Esophagus muscularis mucosa (tissue), 4 donors: ENCODE data around the gene NCF4. TPM values are rescaled to one million over a fixed set of nuclear protein-coding genes. Genes with fewer than 3 reads are reported as not detected.

ENCODE experiments used
- DNase-seq: peaks from one replicate; pipeline ENCODE4 v3.0.0-alpha.2; 2017; ENCODE audit errors: extremely low spot score
- H3K27ac ChIP-seq, 4 donors: fragments of 200-600 bp; sonication (generic); replicated peaks in 1 of 4; 1 replicate in 3 of 4; 2 replicates in 1 of 4; pipeline ENCODE4 v1.5.1; 2016 to 2019; ENCODE audit warnings: mild to moderate bottlenecking in 1 of 4
- H3K27me3 ChIP-seq, 4 donors: fragments of 200-600 bp; sonication (generic); one replicate each; pipeline versions ENCODE4 v1.5.1 to v1.6.0; 2016 to 2019
- H3K36me3 ChIP-seq, 4 donors: fragments of 200-600 bp; sonication (generic); one replicate each; pipeline ENCODE4 v1.5.1; 2016 to 2019
- H3K4me1 ChIP-seq, 4 donors: fragments of 200-600 bp; sonication (generic); one replicate each; pipeline ENCODE4 v1.5.1; 2016 to 2019
- H3K4me3 ChIP-seq, 4 donors: fragments of 200-600 bp; sonication (generic); 1 replicate in 2 of 4; 2 replicates in 2 of 4; pipeline ENCODE4 v1.5.1; 2016 to 2019; ENCODE audit warnings: mild to moderate bottlenecking in 4 of 4, moderate library complexity in 1 of 4
- H3K9me3 ChIP-seq, 4 donors: fragments of 200-600 bp; sonication (generic); 1 replicate in 3 of 4; 2 replicates in 1 of 4; pipeline ENCODE4 v1.5.1; 2016 to 2019
- EP300 ChIP-seq: sonication (generic); formaldehyde crosslinking; IDR thresholded peaks from one replicate; pipeline ENCODE4 v1.6.1; 2017; ENCODE audit warnings: antibody characterized with exemption
- POLR2A ChIP-seq: fragments of 450-650 bp; IDR thresholded peaks from one replicate; pipeline ENCODE4 v1.6.1; 2017; ENCODE audit warnings: antibody characterized with exemption, moderate library complexity, mild to moderate bottlenecking, low read depth
- POLR2AphosphoS5 ChIP-seq, 2 donors: sonication (generic); formaldehyde crosslinking; IDR thresholded peaks; one replicate each; pipeline ENCODE4 v1.6.1; 2017; ENCODE audit warnings: antibody characterized with exemption in 2 of 2
- WGBS: methylation state at CpG from one replicate; pipeline ENCODE4 v1.1.5; 2018; 5-methylcytosine and 5-hydroxymethylcytosine counted together
- intact Hi-C: fragments of 100-400 bp; cut with DNase I; formaldehyde crosslinking; loops from one replicate; pipeline ENCODE4 v1.15.1; 2023
- total RNA-seq, 4 donors: library from RNA; depleted of rRNA; stranded (reverse); fragments of >200 nt; gene quantifications; one replicate each; pipeline versions ENCODE4 v1.1.0 to v1.2.1, GENCODE V29; 2016
- TF ChIP-seq, protein P1 (sequence below), 3 experiments: fragments of 200-600 bp in 2 of 3; fragments of 450-650 bp in 1 of 3; sonication (generic) in 2 of 3; IDR thresholded peaks; one replicate each; pipeline ENCODE4 v1.5.1; 2017 to 2019; ENCODE audit warnings: antibody characterized with exemption in 3 of 3, mild to moderate bottlenecking in 2 of 3, moderate library complexity in 1 of 3

NCF4 gene
- total RNA-seq, 4 donors from 2014 or later: 8.4 to 26.0 (median 14.2) TPM

DNA sequence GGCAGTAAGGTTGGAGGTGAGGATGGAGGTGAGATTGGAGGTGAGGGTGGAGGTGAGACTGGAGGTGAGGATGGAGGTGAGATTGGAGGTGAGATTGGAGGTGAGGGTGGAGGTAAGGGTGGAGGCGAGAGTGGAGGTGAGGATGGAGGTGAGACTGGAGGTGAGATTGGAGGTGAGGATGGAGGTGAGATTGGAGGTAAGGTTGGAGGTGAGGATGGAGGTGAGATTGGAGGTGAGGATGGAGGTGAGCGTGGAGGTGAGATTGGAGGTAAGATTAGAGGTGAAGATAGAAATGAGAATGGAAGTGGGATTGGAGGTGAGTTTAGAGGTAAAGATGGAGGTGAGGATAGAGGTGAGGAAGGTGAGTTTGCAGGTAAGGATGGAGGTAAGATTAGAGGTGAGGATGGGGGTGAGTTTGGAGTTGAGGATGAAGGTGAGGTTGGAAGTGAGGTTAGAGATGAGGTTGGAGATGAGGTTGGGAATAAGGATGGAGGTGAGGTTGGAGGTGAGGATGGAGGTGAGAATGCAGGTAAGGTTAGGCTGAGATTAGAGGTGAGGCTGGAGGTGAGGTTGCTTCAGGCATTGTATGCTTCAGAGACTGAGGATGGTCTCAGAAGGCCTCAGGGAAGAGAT is 12.2 kb downstream of the NCF4 start:
- Histone ChIP-seq H3K27ac (peak overlapping the region in 1 of 4 donors; percentile 35), H3K9me3 (no peaks in the 10 kb centered on the region), H3K27me3 (peaks cover 0 to 57% (median 5%) of the 10 kb centered on the region in 4 donors), H3K4me3 (no peak overlapping the region), H3K36me3 (no peaks in the 10 kb centered on the region), H3K4me1 (peaks cover 0 to 13% (median 8%) of the 10 kb centered on the region in 4 donors)
- intact Hi-C loops: no loop called here
- 86% methylated on average over 2 of the region's 2 CpGs for WGBS
- DNase-seq: no peak
- TF ChIP-seq, protein P1, sequence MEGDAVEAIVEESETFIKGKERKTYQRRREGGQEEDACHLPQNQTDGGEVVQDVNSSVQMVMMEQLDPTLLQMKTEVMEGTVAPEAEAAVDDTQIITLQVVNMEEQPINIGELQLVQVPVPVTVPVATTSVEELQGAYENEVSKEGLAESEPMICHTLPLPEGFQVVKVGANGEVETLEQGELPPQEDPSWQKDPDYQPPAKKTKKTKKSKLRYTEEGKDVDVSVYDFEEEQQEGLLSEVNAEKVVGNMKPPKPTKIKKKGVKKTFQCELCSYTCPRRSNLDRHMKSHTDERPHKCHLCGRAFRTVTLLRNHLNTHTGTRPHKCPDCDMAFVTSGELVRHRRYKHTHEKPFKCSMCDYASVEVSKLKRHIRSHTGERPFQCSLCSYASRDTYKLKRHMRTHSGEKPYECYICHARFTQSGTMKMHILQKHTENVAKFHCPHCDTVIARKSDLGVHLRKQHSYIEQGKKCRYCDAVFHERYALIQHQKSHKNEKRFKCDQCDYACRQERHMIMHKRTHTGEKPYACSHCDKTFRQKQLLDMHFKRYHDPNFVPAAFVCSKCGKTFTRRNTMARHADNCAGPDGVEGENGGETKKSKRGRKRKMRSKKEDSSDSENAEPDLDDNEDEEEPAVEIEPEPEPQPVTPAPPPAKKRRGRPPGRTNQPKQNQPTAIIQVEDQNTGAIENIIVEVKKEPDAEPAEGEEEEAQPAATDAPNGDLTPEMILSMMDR (IDR thresholded peaks at IDR 0.05): no peak
- TF ChIP-seq POLR2AphosphoS5 (IDR thresholded peaks at IDR 0.05) (no peak), EP300 (no peak), POLR2A (no peak)

DNA sequence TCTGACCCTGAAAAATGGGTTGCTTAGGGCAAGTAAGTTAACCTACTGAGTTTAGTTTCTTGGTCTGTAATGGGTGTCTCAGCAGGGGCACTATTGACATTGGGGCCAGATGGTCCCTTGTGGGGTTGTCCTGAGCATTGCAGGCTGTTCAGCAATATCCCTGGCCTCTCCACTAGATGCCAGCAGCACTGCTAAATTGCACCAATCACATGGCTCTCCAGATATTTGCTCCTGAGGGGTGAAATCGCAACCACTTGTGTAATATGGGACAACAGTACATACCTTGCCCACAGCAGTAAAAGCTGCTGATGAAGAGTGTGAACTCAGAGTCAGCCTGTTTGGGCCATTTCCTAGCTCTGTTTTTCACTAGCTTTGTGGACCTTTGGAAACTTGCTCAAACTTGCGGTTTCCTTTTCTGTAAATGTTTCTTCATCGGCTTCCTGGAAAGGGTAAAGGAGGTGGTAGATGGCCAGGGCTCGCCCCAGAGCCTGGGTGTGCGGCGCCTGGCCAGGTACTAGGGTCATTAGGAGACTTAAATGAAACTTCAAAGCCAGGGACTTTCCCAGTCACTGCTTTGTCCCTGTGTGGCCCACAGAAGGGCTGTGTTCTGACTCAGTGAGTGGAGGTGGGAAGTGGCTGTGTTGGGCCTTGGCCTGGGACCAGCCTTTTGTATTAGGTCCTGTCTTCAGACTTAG is 13.0 kb downstream of the NCF4 start:
- Histone ChIP-seq H3K4me3 (no peak overlapping the region), H3K4me1 (peaks cover 0 to 13% (median 8%) of the 10 kb centered on the region in 4 donors), H3K27me3 (peaks cover 0 to 58% (median 5%) of the 10 kb centered on the region in 4 donors), H3K27ac (peak overlapping the region in 3 of 4 donors; percentile 24 to 35 (median 35)), H3K9me3 (no peaks in the 10 kb centered on the region), H3K36me3 (no peaks in the 10 kb centered on the region)
- WGBS: 56% methylated on average over 5 of the region's 6 CpGs
- no peak for TF ChIP-seq EP300
- TF ChIP-seq, protein P1 (IDR thresholded peaks at IDR 0.05): peak; percentile 18 to 48 (median 45)
- TF ChIP-seq POLR2A: no peak
- no peak for TF ChIP-seq POLR2AphosphoS5 (IDR thresholded peaks at IDR 0.05)
- intact Hi-C loops: no loop called here
- DNase-seq: no peak

DNA sequence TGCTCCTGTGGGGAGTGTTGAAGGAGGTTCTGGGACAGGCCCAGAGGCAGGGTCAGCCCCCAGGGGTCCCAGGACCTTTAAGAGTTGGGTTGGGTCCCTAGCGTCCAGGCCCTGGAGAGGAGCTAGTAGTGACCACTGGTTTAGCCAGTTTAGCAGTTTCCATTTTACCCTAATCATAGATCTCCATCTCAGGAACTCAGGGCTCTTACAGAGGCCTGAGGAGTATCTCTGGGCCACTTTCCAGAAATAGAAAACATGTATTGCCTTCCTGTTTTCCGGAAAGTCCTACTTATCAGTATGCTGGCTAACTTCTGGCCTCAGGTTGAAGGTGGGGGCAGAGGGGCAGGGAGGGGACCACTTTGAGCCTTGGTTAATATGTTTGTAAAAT is 13.5 kb downstream of the NCF4 start:
- TF ChIP-seq POLR2A: no peak
- TF ChIP-seq, protein P1 (IDR thresholded peaks at IDR 0.05): no peak
- TF ChIP-seq EP300: no peak
- no peak for TF ChIP-seq POLR2AphosphoS5 (IDR thresholded peaks at IDR 0.05)
- Histone ChIP-seq H3K4me3 (no peak overlapping the region), H3K36me3 (no peaks in the 10 kb centered on the region), H3K27me3 (peaks cover 0 to 58% (median 5%) of the 10 kb centered on the region in 4 donors), H3K27ac (peak overlapping the region in 3 of 4 donors; percentile 24 to 35 (median 35)), H3K9me3 (no peaks in the 10 kb centered on the region), H3K4me1 (peaks cover 0 to 13% (median 8%) of the 10 kb centered on the region in 4 donors)
- intact Hi-C loops: no loop called here
- 55% methylated on average over 2 of the region's 2 CpGs for WGBS
- no peak for DNase-seq

DNA sequence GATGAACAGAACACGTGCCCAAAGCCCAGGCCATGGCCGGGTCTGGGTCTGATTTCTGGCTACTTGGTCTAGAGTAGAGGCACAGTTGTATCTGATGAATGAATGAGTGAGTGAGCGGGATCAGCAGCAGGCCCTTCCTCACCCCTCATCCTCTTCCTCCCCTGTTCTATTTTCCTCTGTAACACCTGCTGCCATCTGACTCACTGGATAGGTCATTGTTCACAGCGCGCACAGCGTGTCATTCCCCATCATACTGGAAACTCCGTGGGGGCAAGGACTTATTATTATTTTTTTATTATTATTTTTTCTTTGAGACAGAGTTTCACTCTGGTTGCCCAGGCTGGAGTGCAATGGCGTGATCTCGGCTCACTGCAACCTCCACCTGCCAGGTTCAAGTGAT is 13.9 kb downstream of the NCF4 start:
- intact Hi-C loops: no loop called here
- Histone ChIP-seq H3K36me3 (no peaks in the 10 kb centered on the region), H3K4me1 (peaks cover 0 to 13% (median 8%) of the 10 kb centered on the region in 4 donors), H3K27ac (peak overlapping the region in 3 of 4 donors; percentile 24 to 35 (median 35)), H3K4me3 (no peak overlapping the region), H3K9me3 (no peaks in the 10 kb centered on the region), H3K27me3 (peaks cover 0 to 58% (median 5%) of the 10 kb centered on the region in 4 donors)
- TF ChIP-seq EP300: no peak
- TF ChIP-seq, protein P1 (IDR thresholded peaks at IDR 0.05): no peak
- TF ChIP-seq POLR2A: no peak
- TF ChIP-seq POLR2AphosphoS5 (IDR thresholded peaks at IDR 0.05): no peak
- 93% methylated on average over 8 of the region's 9 CpGs for WGBS
- no peak for DNase-seq
